Adipose tissue (tissue), 3 donors: ENCODE data around the gene SLC16A10. TPM values are rescaled to one million over a fixed set of nuclear protein-coding genes. Genes with fewer than 3 reads are reported as not detected.
"Not testable (repeated sequence)": the region's sequence is repeated elsewhere in the genome, so short reads cannot be mapped to it uniquely, and the experiment has no call there.

Experiments used
- H3K27ac ChIP-seq: one replicate; pipeline ENCODE4 v1.5.1; 2013; ENCODE audit warnings: low read depth, low read length
- WGBS, 3 donors: extraction: QIAGEN DNeasy Blood & Tissue Kit; methylation state at CpG; one replicate each; pipeline ENCODE4 v1.1.7; 2013; 5-methylcytosine and 5-hydroxymethylcytosine counted together
- polyA plus RNA-seq, 3 donors: library from polyadenylated mRNA; stranded (reverse); fragments of 200-250 nt; gene quantifications; one replicate each; pipeline ENCODE4 v1.2.3, GENCODE V29; 2013
- donor health status: healthy with polysubstance abuse.
- donor health status: Bipolar disorder and iron deficiency.
- donor health status: healthy.

Gene SLC16A10
- polyA plus RNA-seq, 3 donors = 2.4 to 11.1 (median 3.4) TPM

DNA sequence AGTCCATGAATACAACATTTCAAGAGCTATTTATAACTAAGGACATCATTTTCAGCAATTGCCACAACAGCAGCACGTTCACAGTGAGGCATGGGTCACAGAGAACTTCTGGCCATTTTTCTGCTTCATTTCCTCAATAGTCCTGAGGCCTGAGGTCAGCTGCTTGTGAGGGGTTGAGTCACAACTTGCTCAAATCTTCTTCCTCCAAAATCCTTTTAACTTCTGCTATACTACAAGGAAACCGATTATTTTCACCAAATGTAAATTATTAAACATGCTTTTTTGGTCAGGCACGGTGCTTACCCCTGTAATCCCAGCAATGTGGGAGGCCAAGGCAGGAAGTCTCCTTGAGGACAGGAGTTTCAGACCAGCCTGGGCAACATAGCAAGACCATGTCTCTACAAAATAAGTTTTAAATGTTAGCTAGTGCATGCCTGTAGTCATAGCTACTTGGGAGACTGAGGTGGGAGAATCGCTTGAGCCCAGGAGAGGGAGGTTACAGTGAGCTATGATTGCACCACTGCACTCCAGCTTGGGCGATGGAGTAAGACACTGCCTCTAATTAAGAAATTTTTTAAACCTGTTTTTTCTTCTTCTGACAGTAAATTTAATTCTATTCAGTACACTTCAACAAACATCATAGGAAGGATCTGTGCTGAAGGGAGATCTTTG is 11.1 kb upstream of the SLC16A10 start:
- 51 to 80% (median 56%) methylated on average over 5 of the region's 5 CpGs for WGBS, 3 donors
- no peak overlapping the region for H3K27ac ChIP-seq

DNA sequence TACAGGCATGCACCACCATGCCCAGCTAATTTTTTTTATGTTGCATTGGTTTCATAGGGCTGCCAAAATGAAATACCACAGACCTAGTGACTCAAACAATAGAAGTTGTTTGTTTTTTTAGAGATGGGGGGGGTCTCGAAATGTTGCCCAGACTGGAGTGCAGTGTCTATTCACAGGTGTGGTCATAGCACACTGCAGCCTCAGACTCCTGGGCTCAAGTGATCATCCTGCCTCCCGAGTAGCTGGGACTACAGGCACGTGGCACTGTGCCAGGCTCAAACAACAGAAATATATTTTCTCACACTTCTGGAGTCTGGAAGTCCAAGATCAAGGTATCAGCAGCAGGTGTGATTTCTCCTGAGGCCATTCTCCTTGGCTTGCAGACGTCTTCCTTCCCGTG is 6.6 kb upstream of the SLC16A10 start:
- WGBS, 3 donors = 22 to 56% (median 46%) methylated on average over 5 of the region's 5 CpGs

DNA sequence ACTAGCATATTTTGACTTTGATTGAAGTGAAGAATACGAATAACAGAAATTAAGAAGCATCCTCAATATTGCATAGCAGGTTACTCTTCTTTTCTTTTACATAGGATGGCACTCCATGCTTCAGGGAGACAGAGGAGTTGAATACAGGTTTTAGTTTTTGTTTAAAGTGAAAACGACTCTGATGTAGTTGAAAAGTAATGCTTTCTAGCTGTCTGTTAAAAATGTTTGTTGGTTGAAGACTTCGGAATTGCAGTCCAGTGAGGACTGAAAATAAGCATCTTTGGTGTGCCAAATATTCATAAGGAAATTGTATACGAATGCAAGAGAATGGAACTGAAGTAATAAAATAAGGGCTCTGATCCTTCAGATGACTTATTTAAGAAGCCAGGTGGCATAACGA is 618 bp upstream of the SLC16A10 start:
- 5 to 22% (median 21%) methylated on average over 5 of the region's 5 CpGs for WGBS, 3 donors
- H3K27ac ChIP-seq = no peak overlapping the region

More for the DNA sequence above, 6.6 kb upstream of the SLC16A10 start:
- H3K27ac ChIP-seq = no peak overlapping the region

GRCh38 chr6:111087871-111088667 is 766 bp downstream of the SLC16A10 start:
- WGBS, 3 donors = 0 to 1% (median 1%) methylated on average over 54 of the region's 54 CpGs
- no peak overlapping the region for H3K27ac ChIP-seq

GRCh38 chr6:111088668-111089003 is 1.3 kb downstream of the SLC16A10 start:
- 17 to 38% (median 35%) methylated on average over 5 of the region's 5 CpGs for WGBS, 3 donors
- H3K27ac ChIP-seq = no peak overlapping the region

DNA sequence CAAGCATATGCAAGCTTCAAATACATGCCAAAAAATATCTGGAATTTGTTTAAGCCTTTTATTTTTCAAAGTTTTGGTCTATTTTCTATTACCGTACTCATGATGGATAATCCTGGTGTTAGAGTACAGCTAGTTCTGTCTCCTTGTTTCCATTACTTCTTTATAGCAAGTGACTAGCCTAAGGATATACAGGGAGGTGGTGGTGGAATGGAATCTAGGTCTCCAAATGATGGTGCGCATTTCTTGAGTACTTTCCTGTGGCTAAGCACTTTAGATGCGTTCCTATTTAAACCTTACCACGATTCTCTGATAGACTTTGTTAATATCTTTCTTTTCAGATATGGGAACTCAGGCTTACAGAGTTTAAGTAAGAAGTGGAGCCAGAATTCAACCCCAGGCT is 3.5 kb downstream of the SLC16A10 start:
- H3K27ac ChIP-seq = no peak overlapping the region
- 50 to 84% (median 80%) methylated on average over 4 of the region's 4 CpGs for WGBS, 3 donors

- WGBS, 3 donors = 45 to 78% (median 68%) methylated on average over 3 of the region's 3 CpGs
- H3K27ac ChIP-seq = no peak overlapping the region
Observed at GRCh38 chr6:111091987-111092386, 4.7 kb downstream of the SLC16A10 start.

GRCh38 chr6:111095488-111095887 is 8.2 kb downstream of the SLC16A10 start:
- WGBS, 3 donors = 89 to 96% (median 93%) methylated on average over 1 of the region's 1 CpG
- not testable (repeated sequence) for H3K27ac ChIP-seq

- 12 to 51% (median 46%) methylated on average over 3 of the region's 3 CpGs for WGBS, 3 donors
- H3K27ac ChIP-seq = no peak overlapping the region
Observed at GRCh38 chr6:111096246-111096645, 8.9 kb downstream of the SLC16A10 start.

DNA sequence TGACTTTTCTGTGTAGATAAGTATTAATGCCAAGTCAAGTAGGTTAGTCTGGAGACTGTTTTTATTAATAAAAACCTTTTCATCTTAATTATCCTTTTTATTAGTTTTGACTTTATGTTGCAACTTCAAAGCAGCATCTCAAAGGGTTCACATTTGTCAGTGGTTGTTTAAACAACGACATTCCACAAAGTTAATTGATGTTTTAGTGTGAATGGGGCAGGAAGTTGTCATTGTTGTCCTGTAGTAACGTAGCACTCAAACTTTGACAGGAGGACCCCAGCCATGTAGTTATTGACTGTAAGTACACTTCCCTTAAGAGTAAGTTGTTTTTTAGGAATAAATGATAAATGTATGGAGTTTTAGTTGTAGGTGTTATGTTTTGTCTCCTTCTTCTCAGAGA is 11.3 kb downstream of the SLC16A10 start:
- WGBS, 3 donors = 22 to 63% (median 54%) methylated on average over 2 of the region's 2 CpGs
- H3K27ac ChIP-seq = no peak overlapping the region

DNA sequence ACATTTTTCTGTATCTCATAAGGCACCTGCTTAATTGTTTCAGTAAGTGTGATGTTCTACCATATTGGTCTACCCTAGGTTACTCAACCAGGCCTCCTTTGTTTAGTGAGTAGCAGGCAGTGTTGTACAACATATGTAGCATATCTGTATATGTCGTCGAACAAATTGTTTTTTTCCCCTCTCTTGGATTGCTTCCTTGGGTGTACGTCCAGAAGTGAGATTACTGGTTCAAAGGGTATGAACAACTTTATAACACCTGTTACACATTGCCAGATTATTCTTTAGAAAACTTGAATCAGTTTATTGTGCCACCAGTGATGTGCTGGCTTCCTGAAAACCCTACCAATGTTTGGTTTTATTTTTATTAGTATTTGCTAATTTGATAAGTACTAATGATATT is 14.7 kb downstream of the SLC16A10 start:
- WGBS, 3 donors = 40 to 90% (median 77%) methylated on average over 3 of the region's 3 CpGs

GRCh38 chr6:111105578-111105977 is 18.3 kb downstream of the SLC16A10 start:
- WGBS, 3 donors = 21 to 53% (median 52%) methylated on average over 5 of the region's 5 CpGs
- no peak overlapping the region for H3K27ac ChIP-seq

More for the DNA sequence above, 14.7 kb downstream of the SLC16A10 start:
- no peak overlapping the region for H3K27ac ChIP-seq

DNA sequence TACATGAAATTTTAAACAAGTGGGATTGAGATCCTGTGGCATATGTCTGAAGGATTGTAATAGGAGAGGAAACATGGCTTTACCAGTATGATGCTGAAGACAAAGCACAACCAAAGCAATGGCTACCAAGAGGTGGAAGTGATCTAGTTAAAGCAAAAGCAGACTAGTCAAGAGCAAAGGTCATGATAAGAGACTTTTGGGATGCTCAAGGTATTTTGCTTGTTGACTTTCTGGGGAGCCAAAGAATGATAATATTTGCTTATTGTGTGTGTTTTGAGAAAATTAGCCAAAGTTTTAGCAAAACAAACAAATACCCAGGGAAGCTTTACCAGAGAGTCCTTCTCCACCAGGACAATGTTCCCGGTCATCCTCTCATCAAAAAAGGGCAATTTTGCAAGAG is 20.3 kb downstream of the SLC16A10 start:
- 96 to 100% (median 96%) methylated on average over 1 of the region's 1 CpG for WGBS, 3 donors
- no peak overlapping the region for H3K27ac ChIP-seq

GRCh38 chr6:111110036-111110435 is 22.7 kb downstream of the SLC16A10 start:
- no peak overlapping the region for H3K27ac ChIP-seq
- 46 to 78% (median 56%) methylated on average over 3 of the region's 3 CpGs for WGBS, 3 donors

DNA sequence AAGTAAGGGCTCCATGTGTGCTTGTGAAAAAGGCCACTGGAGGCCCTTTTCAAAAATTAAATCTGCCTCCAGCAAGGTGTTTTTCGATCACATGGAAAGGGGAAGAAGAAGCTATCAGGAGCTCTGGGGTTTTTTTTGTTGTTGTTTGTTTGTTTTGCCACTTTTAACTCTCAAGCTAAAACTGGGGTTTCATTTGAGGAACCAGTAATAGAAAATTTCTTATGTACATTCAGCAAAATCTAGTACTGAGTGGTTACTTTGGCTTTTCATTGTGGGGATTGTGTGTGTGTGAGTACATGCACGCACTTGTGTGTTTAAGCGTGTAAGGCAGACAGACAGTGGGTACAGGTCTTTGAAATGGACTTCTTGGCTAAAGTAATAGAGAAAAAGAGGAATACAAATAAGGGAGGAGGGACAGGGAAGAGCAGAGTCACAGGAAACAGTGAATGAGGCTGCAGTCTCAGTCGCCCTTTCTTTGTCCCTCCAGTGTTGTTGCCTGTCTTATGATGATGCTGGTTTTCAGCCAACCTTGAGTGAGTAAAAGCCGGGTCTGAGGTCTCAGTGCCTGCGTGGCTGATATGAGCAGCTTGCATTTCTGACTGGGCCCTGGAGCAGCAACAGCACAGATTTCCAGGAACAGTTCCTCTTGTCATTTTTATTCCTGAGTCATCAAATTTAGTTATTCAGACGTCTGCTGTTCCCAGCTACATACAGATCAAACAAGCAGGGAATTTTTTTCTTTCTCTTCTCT is 26.2 kb downstream of the SLC16A10 start:
- H3K27ac ChIP-seq = no peak overlapping the region
- WGBS, 3 donors = 26 to 38% (median 38%) methylated on average over 7 of the region's 7 CpGs

GRCh38 chr6:111114087-111114443 is 26.8 kb downstream of the SLC16A10 start:
- no peak overlapping the region for H3K27ac ChIP-seq
- 27 to 48% (median 41%) methylated on average over 2 of the region's 2 CpGs for WGBS, 3 donors

DNA sequence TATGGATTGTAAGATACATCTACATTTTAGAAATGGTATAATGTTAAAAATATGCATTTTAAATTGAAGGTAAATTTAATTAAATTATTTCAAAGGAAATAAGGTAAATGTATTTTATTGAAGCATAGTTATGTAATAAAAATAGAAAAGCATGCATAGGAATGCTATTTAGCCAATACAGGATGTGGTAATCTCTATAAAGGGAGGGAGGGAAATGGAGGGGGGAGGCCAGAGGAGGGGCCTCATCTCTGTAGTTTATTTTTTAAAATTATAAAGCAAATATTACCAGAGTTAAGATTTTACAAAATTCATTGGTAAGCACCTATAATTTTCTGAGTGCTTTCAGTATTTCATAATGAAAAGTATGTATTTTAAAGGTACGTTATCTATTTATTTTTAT is 27.2 kb downstream of the SLC16A10 start:
- H3K27ac ChIP-seq = no peak overlapping the region
- 70 to 88% (median 82%) methylated on average over 1 of the region's 1 CpG for WGBS, 3 donors

GRCh38 chr6:111118826-111119225 is 31.5 kb downstream of the SLC16A10 start:
- WGBS, 3 donors = 46 to 78% (median 72%) methylated on average over 2 of the region's 2 CpGs
- H3K27ac ChIP-seq = no peak overlapping the region

GRCh38 chr6:111119571-111120329 is 32.4 kb downstream of the SLC16A10 start:
- H3K27ac ChIP-seq = no peak overlapping the region
- WGBS, 3 donors = 53 to 91% (median 69%) methylated on average over 2 of the region's 2 CpGs
